Peyer's patch (tissue), 4 donors: Measurements from ENCODE around the gene SPOCK3.

Experiments
- CTCF ChIP-seq, 6 experiments: fragments of 450-650 bp in 4 of 6; fragments of 200-600 bp in 2 of 6; sonication (generic) in 1 of 6; IDR thresholded peaks; one replicate each; pipeline ENCODE4 v1.5.1; 2017 to 2019; ENCODE audit warnings: antibody characterized with exemption in 6 of 6, mild to moderate bottlenecking in 3 of 6, moderate library complexity in 1 of 6
- POLR2A ChIP-seq, 2 donors: fragments of 450-650 bp; IDR thresholded peaks; one replicate each; pipeline ENCODE4 v1.5.1; 2017; ENCODE audit warnings: antibody characterized with exemption in 2 of 2, mild to moderate bottlenecking in 2 of 2, moderate library complexity in 2 of 2

- TF ChIP-seq CTCF (IDR thresholded peaks at IDR 0.05) (no peak), POLR2A (IDR thresholded peaks at IDR 0.05) (no peak)
These were observed 201.4 kb downstream of the SPOCK3 start for GRCh38 chr4:167032871-167033270.
